NCI-H1694 (cell line): ENCODE measurements around the gene TIPARP.

ENCODE experiments used
- DNase-seq: peaks from one replicate; lab custom pipeline; 2025; lab: John Stamatoyannopoulos, UW

Gene TIPARP

GRCh38 chr3:156742401-156742800 is 68.0 kb downstream of the TIPARP start:
- no peak for DNase-seq

GRCh38 chr3:156743859-156744258 is 69.5 kb downstream of the TIPARP start:
- DNase-seq: no peak

GRCh38 chr3:156744631-156745030 is 70.2 kb downstream of the TIPARP start:
- no peak for DNase-seq

- DNase-seq: no peak
Measured at GRCh38 chr3:156745766-156746165, 71.4 kb downstream of the TIPARP start.

GRCh38 chr3:156747046-156747445 is 72.7 kb downstream of the TIPARP start:
- no peak for DNase-seq

- no peak for DNase-seq
Measured at GRCh38 chr3:156749244-156749643, 74.9 kb downstream of the TIPARP start.

GRCh38 chr3:156750191-156750873 is 75.9 kb downstream of the TIPARP start:
- no peak for DNase-seq

- DNase-seq: no peak
Measured at GRCh38 chr3:156750874-156751245, 76.5 kb downstream of the TIPARP start.

GRCh38 chr3:156751461-156752025 is 77.2 kb downstream of the TIPARP start:
- no peak for DNase-seq
